GM21825 (cell line): Measurements from ENCODE around the gene GPR162.
"Not testable (repeated sequence)": the region's sequence is repeated elsewhere in the genome, so short reads cannot be mapped to it uniquely, and the experiment has no call there.

ENCODE experiments used
- ATAC-seq: cut with Tn5 transposase; IDR thresholded peaks from one replicate; pipeline ENCODE4 v1.9.1; 2021; ENCODE audit warnings: mild to moderate bottlenecking, moderate library complexity; ENCODE audit not compliant: unreplicated experiment

The GPR162 gene

GRCh38 chr12:6851921-6852650 lies 30.5 kb downstream of the GPR162 start, which contains the start of gene USP5:
Gene USP5 (plus strand): TSS chr12:6852150. CDS start chr12:6852180, 30 bp downstream.
- ATAC-seq: peak; percentile 79

- ATAC-seq: no peak
Measured at GRCh38 chr12:6852651-6853354, 31.2 kb downstream of the GPR162 start.

- ATAC-seq: no peak
Measured at GRCh38 chr12:6853626-6854025, 32.0 kb downstream of the GPR162 start.

GRCh38 chr12:6854036-6854435 lies 32.4 kb downstream of the GPR162 start:
- no peak for ATAC-seq

- no peak for ATAC-seq
Measured at GRCh38 chr12:6855322-6855721, 33.7 kb downstream of the GPR162 start.

DNA sequence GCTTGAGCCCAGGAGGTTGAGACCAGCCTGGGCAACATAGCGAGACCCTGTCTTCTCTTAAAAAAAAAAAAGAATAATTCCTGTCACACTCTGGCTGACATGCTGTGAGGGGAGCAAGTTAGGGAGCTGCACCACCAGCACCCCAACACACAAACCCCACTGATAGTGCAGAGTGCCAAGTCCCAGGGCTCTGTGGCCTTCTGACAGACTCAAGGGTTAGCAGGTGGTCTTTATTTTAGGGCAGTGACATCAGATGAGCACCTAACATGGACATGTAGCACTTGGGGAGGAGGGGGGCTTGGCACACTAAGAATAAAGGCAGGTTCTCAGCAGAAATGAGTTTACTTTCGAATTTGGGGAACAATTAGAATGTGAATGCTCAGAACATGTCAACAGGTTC lies 37.2 kb downstream of the GPR162 start:
- no peak for ATAC-seq

GRCh38 chr12:6860116-6860515 lies 38.5 kb downstream of the GPR162 start:
- no peak for ATAC-seq

DNA sequence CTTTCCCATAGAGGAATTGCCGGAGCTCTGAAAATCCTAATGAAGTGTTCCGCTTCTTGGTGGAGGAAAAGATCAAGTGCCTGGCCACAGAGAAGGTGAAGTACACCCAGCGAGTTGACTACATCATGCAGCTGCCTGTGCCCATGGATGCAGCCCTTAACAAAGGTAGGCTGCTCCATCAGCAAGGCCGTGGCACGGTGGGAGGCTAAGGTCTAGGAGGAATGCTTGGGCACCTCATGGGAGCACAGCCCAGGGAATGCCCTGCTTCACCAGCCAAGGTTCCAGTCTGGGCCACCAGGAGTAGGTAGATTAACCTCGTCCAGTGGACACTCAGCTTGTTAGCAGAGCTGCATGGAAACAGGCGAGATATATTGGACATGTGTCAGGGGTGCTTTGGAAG lies 39.3 kb downstream of the GPR162 start:
- no peak for ATAC-seq

- ATAC-seq: no peak
Measured at GRCh38 chr12:6861391-6861790, 39.8 kb downstream of the GPR162 start.

DNA sequence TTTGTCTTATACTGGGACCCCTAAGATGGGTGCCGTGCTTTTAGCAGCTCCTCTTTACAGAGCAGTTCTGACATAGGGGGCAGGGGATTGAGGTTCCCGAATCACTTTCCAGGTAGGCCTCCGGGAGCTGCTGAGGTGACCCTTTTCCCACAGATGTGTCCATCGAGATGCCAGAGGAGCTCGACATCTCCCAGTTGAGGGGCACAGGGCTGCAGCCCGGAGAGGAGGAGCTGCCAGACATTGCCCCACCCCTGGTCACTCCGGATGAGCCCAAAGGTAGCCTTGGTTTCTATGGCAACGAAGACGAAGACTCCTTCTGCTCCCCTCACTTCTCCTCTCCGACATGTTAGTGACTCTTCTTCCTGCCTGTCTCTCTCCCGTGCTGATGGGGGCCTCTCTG lies 41.4 kb downstream of the GPR162 start:
- no peak for ATAC-seq

- ATAC-seq: no peak
Measured at GRCh38 chr12:6863586-6864321, 42.1 kb downstream of the GPR162 start.

GRCh38 chr12:6865307-6865706 lies 43.7 kb downstream of the GPR162 start:
- not testable (repeated sequence) for ATAC-seq

- no peak for ATAC-seq
Measured at GRCh38 chr12:6866163-6866919, 44.7 kb downstream of the GPR162 start.

DNA sequence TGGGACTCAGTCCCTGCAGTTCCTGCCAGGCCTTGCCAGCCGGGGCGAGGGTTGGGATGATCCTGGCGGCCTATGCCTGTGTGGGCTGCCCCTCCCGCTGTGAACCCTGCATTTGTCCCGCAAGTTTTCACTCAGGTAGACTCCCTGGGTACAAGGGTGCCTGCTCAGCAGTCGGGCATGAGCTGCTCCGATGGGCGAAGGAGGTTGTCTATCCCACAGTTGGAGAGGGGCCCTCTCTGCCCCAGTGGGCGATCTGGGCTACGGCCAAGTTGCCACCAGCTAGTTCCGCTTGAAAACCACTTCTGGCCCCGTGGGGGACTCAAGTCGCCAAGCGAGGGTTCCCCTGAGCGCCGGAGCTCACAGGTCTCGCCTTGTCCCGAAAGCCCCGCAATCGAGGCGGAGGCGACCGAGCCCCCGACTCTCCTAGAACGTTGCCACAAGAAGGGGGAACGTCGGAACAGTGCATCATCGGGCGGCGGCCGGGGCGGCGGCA lies 45.3 kb downstream of the GPR162 start:
- ATAC-seq: peak; percentile 2

- peak; percentile 47 for ATAC-seq
Measured at GRCh38 chr12:6867413-6868210, 46.0 kb downstream of the GPR162 start, which contains the start of gene TPI1. Gene TPI1 (plus strand): TSS chr12:6867531. CDS start chr12:6867567, 36 bp downstream.

DNA sequence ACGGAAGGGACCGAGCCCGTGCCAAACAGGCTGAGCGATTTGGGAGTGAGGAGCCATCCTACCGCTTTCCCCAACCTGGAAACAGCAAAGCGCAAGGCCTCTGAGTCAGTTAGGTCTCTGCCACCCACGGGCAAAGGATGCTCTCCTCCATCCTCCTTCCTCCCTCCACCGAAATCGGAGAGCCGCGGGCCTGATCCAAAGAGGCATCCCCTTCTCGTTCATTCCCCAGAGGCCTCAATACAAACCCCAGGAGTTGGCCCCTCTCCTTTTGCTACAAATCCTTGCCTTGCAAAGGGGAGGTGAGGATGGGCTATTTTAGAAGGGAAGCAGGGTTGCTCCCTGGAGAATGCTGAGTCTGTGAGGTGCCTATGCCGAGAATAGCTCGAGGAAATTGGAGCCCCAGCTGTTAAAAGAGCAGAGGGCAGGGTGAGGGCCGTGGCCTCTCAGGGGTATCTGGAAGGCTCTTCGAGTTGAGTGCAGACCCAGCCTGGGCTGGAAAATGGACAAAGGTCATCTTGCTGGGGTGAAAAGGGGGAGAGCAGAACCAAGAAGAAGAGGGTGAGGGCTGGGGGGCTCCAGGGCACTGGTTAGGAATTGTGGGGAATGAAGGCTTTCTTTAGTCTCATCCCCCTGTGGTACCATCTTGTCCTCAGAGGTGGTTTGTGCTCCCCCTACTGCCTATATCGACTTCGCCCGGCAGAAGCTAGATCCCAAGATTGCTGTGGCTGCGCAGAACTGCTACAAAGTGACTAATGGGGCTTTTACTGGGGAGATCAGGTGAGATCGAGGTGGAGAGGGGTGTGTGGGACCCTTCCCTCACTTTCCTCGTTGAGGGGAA lies 46.8 kb downstream of the GPR162 start:
- no peak for ATAC-seq

GRCh38 chr12:6869049-6870021 lies 47.7 kb downstream of the GPR162 start:
- ATAC-seq: no peak

GRCh38 chr12:6870304-6870703 lies 48.7 kb downstream of the GPR162 start:
- ATAC-seq: not testable (repeated sequence)
